NCI-H2196 treated with DMSO at 0.1 percent for 48 hours (cell line): ENCODE results near the gene LOXHD1.

ENCODE experiments used
- DNase-seq: peaks from one replicate; lab custom pipeline; 2025; ENCODE audit not compliant: unreplicated experiment; lab: John Stamatoyannopoulos, UW

Gene LOXHD1

DNA sequence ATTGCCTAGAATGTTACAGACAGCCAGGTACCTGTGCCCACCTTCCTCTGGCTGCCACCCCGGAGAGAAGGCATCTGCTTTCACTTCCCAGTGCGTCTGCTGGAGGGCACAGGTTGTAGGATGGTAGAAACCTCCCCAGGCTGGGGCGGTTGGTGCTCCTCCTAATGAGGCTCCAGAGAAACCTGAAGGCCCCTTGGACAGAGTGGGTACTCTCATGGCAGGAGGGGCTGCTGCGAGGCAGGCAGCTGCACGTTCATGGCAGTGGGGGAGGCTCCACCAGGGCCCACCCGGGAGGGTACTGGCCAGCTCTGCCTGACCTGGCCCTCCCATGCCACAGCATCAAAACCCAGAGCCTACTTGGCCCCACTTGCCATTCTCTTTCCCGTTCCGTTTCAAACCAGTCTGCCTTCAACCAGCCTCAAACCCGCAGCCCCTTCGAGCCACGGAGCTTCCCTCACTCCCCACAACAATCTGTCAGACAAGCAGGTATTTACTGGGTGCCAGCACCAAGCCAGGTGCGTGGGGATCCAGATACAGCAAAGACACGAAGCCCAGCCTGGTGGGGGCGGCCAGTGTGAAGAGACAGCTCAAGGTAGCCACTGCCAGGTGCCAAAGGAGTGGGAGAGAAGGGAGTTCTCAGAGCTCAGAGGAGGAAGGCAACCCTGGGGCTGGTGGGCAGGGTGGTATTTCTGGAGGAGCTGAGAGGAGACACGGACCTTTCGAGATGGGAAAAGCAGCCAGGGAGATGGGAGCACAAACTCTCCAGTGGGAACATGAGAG, 229.6 kb downstream of the LOXHD1 start:
- no peak for DNase-seq
